Measurements from ENCODE around the gene TBKBP1. TPM values are rescaled to one million over a fixed set of nuclear protein-coding genes. Genes with fewer than 3 reads are reported as not detected.

Gene TBKBP1
- total and polyA plus RNA-seq, 9 of the 15 experiments (the other 6 are each of a cell fraction or from before 2014, with no cell fraction given) = 0.03 to 15.6 (median 6.8) TPM

- TF ChIP-seq ZFX (CRISPR knock-in tag; IDR thresholded peaks at IDR 0.05) = peak; percentile 69
- no peak for TF ChIP-seq CBX5 (IDR thresholded peaks at IDR 0.05; ENCODE audit: borderline replicate concordance, low read depth)
- peak in 1 of 2 experiments; percentile 96; a peak in 2 of 4 replicates for TF ChIP-seq KDM1A (IDR thresholded peaks at IDR 0.05)
- TF ChIP-seq ZNF395 (CRISPR knock-in tag; IDR thresholded peaks at IDR 0.05) = 0 out of 2 replicates have a peak, but pooled peaks have one; percentile 18
- TF ChIP-seq ZNF280A (IDR thresholded peaks at IDR 0.05; ENCODE audit: low read depth, partially characterized antibody) = no peak
- peak; percentile 55 for TF ChIP-seq CHD1 (IDR thresholded peaks at IDR 0.05; ENCODE audit: low read length)
- peak; percentile 19; the same call in 1 of the 2 replicates for TF ChIP-seq JUND (IDR thresholded peaks at IDR 0.05; ENCODE audit: borderline replicate concordance, low read depth, low read length)
- TF ChIP-seq JUND (tag; IDR thresholded peaks at IDR 0.05; ENCODE audit: borderline replicate concordance, low read depth, low read length) = no peak; the same call in 2 of the 3 replicates
- 0 out of 2 replicates have a peak, but pooled peaks have one; percentile 6 for TF ChIP-seq PML (IDR thresholded peaks at IDR 0.05; ENCODE audit: low read length)
- peak; percentile 98 for TF ChIP-seq ZNF444 (CRISPR knock-in tag; IDR thresholded peaks at IDR 0.05)
- TF ChIP-seq CTBP1 (IDR thresholded peaks at IDR 0.05; ENCODE audit: borderline replicate concordance) = no peak
- TF ChIP-seq HOXB6 (CRISPR knock-in tag; IDR thresholded peaks at IDR 0.05; ENCODE audit: borderline replicate concordance) = no peak
- no peak for TF ChIP-seq THRAP3 (IDR thresholded peaks at IDR 0.05; ENCODE audit: borderline replicate concordance)
- TF ChIP-seq SOX6 (IDR thresholded peaks at IDR 0.05) = peak; percentile 28; the same call in 1 of the 2 replicates
- no peak for TF ChIP-seq EWSR1 (IDR thresholded peaks at IDR 0.05; ENCODE audit: borderline replicate concordance, low read depth, partially characterized antibody)
- TF ChIP-seq RBM22 (IDR thresholded peaks at IDR 0.05; ENCODE audit: low read depth, low read length, poor library complexity, severe bottlenecking) = peak; percentile 16
- no peak for TF ChIP-seq KLF1 (tag; IDR thresholded peaks at IDR 0.05)
- peak; percentile 30; the same call in 1 of the 2 replicates for TF ChIP-seq GABPB1 (CRISPR knock-in tag; IDR thresholded peaks at IDR 0.05)
- TF ChIP-seq NCOA4 (IDR thresholded peaks at IDR 0.05; ENCODE audit: partially characterized antibody) = peak; percentile 48
- TF ChIP-seq EGR1 (conservative IDR thresholded peaks at IDR 0.05) = peak; percentile 80
- no peak for TF ChIP-seq POLR3G (IDR thresholded peaks at IDR 0.05; ENCODE audit: extremely low read depth, insufficient read length, insufficient replicate concordance)
- TF ChIP-seq CHD4 (IDR thresholded peaks at IDR 0.05; ENCODE audit: insufficient read depth, insufficient replicate concordance, low read depth, low read length, poor library complexity, severe bottlenecking) = no peak
- TF ChIP-seq GABPA (tag; conservative IDR thresholded peaks at IDR 0.05; ENCODE audit: low read depth) = peak; percentile 66
- TF ChIP-seq SNIP1 (IDR thresholded peaks at IDR 0.05; ENCODE audit: low read depth) = no peak
These were observed 43.1 kb upstream of the TBKBP1 start (continued) for GRCh38 chr17:47650525-47651522.
